HG02678 (cell line): ENCODE results near the gene A1CF.
"Not testable (repeated sequence)": the region's sequence is repeated elsewhere in the genome, so short reads cannot be mapped to it uniquely, and the experiment has no call there.

Source experiments
- ATAC-seq: cut with Tn5 transposase; IDR thresholded peaks from one replicate; pipeline ENCODE4 v1.9.1; 2021; ENCODE audit warnings: mild to moderate bottlenecking, moderate library complexity; ENCODE audit not compliant: unreplicated experiment

The A1CF gene, protein sequence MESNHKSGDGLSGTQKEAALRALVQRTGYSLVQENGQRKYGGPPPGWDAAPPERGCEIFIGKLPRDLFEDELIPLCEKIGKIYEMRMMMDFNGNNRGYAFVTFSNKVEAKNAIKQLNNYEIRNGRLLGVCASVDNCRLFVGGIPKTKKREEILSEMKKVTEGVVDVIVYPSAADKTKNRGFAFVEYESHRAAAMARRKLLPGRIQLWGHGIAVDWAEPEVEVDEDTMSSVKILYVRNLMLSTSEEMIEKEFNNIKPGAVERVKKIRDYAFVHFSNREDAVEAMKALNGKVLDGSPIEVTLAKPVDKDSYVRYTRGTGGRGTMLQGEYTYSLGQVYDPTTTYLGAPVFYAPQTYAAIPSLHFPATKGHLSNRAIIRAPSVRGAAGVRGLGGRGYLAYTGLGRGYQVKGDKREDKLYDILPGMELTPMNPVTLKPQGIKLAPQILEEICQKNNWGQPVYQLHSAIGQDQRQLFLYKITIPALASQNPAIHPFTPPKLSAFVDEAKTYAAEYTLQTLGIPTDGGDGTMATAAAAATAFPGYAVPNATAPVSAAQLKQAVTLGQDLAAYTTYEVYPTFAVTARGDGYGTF

GRCh38 chr10:50885097-50885859, at the start of gene A1CF:
Gene A1CF, minus strand, starts transcription at chr10:50885627. Its CDS starts 25,687 bp downstream, at chr10:50859940.
- no peak for ATAC-seq

GRCh38 chr10:50931948-50932431, 46.6 kb upstream of the A1CF start:
- no peak for ATAC-seq

- no peak for ATAC-seq
These were observed 44.2 kb upstream of the A1CF start for GRCh38 chr10:50929670-50930069.

DNA sequence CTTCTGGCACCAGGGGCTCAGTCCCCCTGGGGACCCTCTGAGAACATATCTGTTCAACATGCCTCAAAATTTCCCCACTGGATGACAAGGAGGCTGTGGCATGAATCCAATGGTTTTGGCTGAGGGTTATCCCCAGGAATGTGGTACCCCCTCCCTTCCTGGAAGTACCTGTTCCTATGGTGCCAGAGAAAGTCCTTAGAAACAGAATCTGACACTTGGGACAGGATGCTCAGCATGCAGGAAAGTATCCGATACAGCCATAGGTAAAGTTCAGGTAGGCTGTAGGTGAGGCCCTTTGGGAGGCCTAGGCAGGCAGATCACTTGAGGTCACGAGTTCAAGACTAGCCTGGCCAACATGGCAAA, 42.7 kb upstream of the A1CF start:
- no peak for ATAC-seq

GRCh38 chr10:50927522-50928189, 42.2 kb upstream of the A1CF start:
- ATAC-seq, result no peak

GRCh38 chr10:50923471-50923870, 38.0 kb upstream of the A1CF start:
- not testable (repeated sequence) for ATAC-seq

DNA sequence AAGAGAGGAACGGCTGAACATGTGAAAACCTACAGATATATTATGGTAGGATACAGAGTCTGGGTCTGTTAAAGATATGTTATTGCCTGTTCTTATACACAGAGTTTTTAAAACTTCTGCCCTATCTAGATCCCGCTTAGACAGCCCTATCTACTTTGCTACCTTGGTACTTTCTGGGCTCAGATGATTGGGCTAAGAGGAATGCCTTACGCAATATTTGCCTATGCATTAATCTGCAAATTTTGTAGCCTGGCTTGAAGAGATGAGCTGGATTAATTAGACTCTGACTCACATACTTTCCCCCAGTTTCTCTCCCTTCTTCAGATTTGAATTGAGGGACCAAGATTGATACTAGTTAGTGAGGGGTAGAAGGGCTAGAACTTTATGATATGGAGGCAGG, 33.6 kb upstream of the A1CF start:
- no peak for ATAC-seq

- ATAC-seq, result no peak
These were observed 33.1 kb upstream of the A1CF start for GRCh38 chr10:50918529-50918928.

DNA sequence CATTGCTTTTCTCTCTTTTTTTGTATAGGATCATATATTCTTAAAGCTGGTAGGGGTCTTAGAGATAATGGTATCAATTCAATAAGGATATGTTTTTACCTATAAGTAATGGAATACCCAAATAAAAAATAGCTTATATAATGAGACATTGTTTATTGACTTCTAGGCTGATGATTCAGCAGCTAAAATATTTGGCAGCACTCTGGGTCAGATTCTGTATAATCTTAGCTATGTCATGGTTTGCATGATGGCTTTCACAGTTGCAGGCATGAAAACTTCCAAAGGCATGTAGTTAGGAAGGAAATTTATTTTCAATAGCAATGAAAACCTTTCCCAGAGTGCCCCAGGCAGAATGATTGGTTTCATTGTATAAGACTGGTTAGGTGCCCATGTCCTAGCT, 32.1 kb upstream of the A1CF start:
- ATAC-seq, result no peak

- no peak for ATAC-seq
These were observed 24.0 kb upstream of the A1CF start for GRCh38 chr10:50909334-50910014.

DNA sequence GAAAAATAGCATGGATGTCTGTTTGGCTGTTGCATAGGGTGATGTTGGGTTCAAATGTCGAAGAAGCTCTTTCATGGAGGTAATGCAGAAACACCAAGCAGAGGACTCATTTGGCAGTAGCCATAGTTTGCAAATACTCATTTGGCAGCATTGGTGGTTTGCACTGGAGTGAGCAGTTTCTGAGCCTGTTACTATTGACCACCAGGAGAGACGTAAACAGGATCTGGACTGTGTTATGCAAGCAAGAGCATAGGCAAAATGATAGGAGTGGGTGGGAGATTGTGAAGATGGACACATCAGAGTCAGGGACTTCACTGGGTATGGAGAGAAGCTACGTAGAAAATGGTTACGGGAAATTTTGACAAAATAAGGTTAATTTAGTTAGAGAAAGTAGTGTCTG, 22.9 kb upstream of the A1CF start:
- no peak for ATAC-seq

GRCh38 chr10:50905797-50906196, 20.4 kb upstream of the A1CF start:
- ATAC-seq, result not testable (repeated sequence)

DNA sequence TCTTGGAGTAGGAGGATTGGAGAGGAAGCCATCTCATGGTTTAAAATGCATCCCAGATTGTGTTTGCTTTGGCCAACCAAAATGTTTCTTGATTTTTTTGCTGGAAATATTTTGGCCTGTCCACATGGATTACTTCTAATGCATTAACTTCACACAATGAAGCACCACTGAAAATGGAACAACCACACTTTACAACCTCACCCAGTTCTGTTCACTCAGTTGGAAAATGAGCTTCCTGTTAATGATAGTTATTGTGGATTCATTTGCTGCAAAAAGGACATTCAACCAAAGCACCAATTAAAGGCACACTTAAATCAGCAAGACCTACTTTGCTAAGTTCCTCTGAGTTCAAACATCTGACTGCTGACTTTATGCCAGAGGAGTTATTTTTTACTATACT, 11.3 kb upstream of the A1CF start:
- no peak for ATAC-seq

- no peak for ATAC-seq
These were observed 8.9 kb upstream of the A1CF start for GRCh38 chr10:50894312-50894711.

DNA sequence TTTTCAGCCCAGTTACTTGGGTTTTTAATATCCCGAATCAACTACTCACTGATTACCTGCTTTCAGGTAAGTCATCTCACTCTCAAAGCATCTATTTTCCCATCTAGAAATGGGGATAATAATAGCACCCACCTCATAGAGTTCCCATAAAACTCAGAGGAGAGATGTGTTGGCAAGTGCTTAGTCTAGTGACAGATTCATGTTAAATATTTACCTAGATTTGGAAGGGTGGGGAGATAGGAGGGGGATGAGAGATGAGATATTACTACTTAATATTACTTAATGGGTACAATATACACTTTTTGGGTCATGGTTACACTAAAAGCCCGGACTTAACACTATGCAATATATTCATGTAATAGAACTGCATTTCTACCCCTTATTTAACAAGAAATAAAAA, 7.0 kb upstream of the A1CF start:
- no peak for ATAC-seq

DNA sequence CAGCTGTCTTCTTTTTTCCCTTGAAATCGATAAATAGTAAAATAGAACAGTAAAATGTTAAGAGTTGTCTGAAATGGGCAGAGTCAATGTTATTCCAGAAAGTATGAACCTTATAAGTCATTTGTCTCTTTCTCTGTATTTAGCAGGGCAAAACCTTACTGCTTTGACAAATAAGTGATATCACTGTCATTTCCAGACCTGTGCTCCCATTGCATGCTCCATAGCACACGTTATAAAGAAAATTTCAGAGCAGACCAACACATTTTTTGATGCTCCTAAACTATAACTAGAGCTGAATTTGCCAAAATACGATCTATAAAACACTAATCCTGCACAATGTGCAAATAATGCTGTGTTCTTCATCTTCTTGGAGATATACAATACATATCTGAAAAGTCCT, 1.1 kb downstream of the A1CF start:
- no peak for ATAC-seq

DNA sequence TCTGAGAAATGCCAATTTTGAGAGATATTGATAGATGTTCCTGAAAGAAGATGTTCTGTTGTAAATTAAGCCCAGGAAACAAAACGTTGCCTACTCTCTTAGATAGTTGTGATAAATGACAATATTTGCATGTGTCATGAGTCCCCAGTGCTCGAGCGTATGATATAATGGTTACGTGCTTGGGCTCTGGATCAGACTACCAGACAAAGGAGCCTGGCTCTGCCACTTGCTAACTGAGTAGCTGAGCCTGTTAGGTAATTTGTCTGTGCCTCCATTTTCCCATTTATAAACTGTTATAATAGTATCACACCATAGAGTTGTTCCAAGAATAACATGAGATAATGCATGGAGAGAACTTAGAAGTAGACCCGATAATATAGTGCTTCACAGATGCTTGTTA, 1.8 kb downstream of the A1CF start:
- no peak for ATAC-seq

- ATAC-seq, result no peak
These were observed 2.9 kb downstream of the A1CF start for GRCh38 chr10:50882540-50882983.

GRCh38 chr10:50881046-50881445, 4.4 kb downstream of the A1CF start:
- ATAC-seq, result not testable (repeated sequence)

DNA sequence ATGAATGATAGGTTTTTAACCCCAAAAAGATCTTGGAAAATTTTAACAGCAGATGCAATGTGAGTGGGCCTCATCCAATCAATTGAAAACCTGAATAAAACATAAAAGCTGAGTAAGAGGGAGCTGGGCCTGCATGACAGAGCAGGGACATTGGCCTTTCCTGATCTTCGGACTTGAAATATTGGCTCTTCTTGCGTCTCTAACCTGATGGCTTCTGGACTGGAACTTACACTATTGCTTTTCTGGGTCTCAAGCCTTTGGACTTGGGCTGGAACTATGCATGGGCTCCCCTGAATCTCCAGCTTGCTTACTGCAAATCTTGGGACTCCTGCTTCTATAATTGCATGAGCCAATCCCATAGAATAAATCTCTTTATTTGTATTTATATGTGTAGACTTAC, 9.0 kb downstream of the A1CF start:
- no peak for ATAC-seq

GRCh38 chr10:50874723-50875122, 10.7 kb downstream of the A1CF start:
- no peak for ATAC-seq
